ENCODE data around the gene GALNT10. TPM values are rescaled to one million over a fixed set of nuclear protein-coding genes. Genes with fewer than 3 reads are reported as not detected.

GALNT10 gene
- total and polyA plus RNA-seq, 2 of the 8 experiments (the other 6 are each of a cell fraction or from before 2014, with no cell fraction given) = 4.6 to 15.5 TPM

DNA sequence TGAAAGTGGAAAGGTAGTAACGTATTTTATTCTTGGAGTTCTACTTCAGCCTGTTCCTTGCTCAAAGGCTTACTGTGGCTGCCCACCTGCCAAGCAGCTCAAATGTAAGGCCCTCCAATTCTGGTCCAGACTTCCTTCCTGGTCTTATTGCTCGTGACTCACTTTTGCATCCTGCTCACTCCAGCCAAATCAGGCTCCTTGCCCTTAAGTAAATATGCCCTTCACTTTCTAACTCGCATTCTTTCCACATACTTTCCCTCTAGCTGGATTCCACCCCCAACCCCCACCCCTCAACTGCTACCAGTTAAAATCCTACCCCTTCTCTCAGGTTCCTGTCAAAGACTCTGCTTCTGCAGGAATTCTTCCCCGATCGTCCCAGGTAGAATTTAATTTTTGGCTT, 96.6 kb downstream of the GALNT10 start:
- no peak overlapping the region for H2BK120ac ChIP-seq (replicated peaks; ENCODE audit: low read depth, low read length)
- no peak overlapping the region for H3K56ac ChIP-seq (replicated peaks; ENCODE audit: insufficient read length, low read depth, low read length)
- DNase-seq (ENCODE audit: low read depth in 1 of 2, low spot score in 2 of 2) (peak in 1 of 2 experiments; percentile 38), FAIRE-seq (no peak)
- peak overlapping the region; percentile 30; the same call in 1 of the 2 replicates for H3K27ac ChIP-seq (ENCODE audit: low read depth, low read length)
- H3K14ac ChIP-seq (ENCODE audit: insufficient read length) = no peak overlapping the region
- peak overlapping the region; percentile 61; the same call in 1 of the 2 replicates for H2BK12ac ChIP-seq (ENCODE audit: low read depth, low read length)
- no peak overlapping the region for H3K4me3 ChIP-seq (ENCODE audit: extremely low read depth in 1 of 4, insufficient read depth in 2 of 4, low read depth in 3 of 4, low read length in 4 of 4)
- no peak overlapping the region for H4K5ac ChIP-seq (ENCODE audit: insufficient read length, low read depth, low read length)
- no peaks in the 10 kb centered on the region for H3K27me3 ChIP-seq (replicated peaks in 1 of 4; ENCODE audit: control insufficient read depth in 3 of 4, extremely low read depth in 1 of 4, insufficient read depth in 3 of 4, low read length in 3 of 4)
- no peak overlapping the region for H4K91ac ChIP-seq (replicated peaks; ENCODE audit: insufficient read length, low read length)
- H3K4ac ChIP-seq (replicated peaks; ENCODE audit: insufficient read length, low read depth, low read length) = no peak overlapping the region
- no peak overlapping the region for H3K9ac ChIP-seq (replicated peaks in 1 of 4; ENCODE audit: extremely low read depth in 1 of 4, low read depth in 3 of 4, low read length in 3 of 4)
- peaks cover 5 to 14% (median 12%) of the 10 kb centered on the region in 4 experiments; a peak in 6 of 7 replicates for H3K4me1 ChIP-seq (replicated peaks in 1 of 4; ENCODE audit: control insufficient read depth in 3 of 4, insufficient read depth in 4 of 4, low read length in 3 of 4)
- 0 out of 2 replicates have a peak overlapping the region, but pooled peaks have one; percentile 8 for H2BK5ac ChIP-seq (ENCODE audit: low read depth, low read length)
- no peak overlapping the region for H2AFZ ChIP-seq (ENCODE audit: low read length)
- H2BK20ac ChIP-seq (ENCODE audit: low read length) = no peak overlapping the region
- no peak overlapping the region for H3K23ac ChIP-seq (ENCODE audit: insufficient read length)
- peak overlapping the region in 1 of 2 experiments; percentile 54; a peak in 2 of 4 replicates for H3K4me2 ChIP-seq (ENCODE audit: insufficient read depth in 1 of 2, low read depth in 2 of 2, low read length in 2 of 2)
- H3K9me3 ChIP-seq (ENCODE audit: insufficient read depth in 2 of 2, low read depth in 1 of 2, low read length in 1 of 2) = no peaks in the 10 kb centered on the region
- 58% methylated on average over 5 of the region's 5 CpGs; no CpG with 5 or more reads in 1 of the 2 experiments for WGBS, 2 experiments (ENCODE audit: extremely low coverage in 1 of 2, insufficient coverage in 1 of 2, insufficient read length in 1 of 2, insufficient replicate concordance in 2 of 2, low coverage in 1 of 2, low lambda C conversion rate in 2 of 2, missing lambda C conversion rate in 1 of 2)
- H3K79me1 ChIP-seq (ENCODE audit: low read depth, low read length) = no peaks in the 10 kb centered on the region
- no peaks in the 10 kb centered on the region for H4K20me1 ChIP-seq (replicated peaks in 1 of 2; ENCODE audit: control insufficient read depth in 1 of 2, insufficient read depth in 2 of 2, low read length in 2 of 2)
- H3K79me2 ChIP-seq (ENCODE audit: control insufficient read depth in 1 of 2, insufficient read depth in 2 of 2, low read length in 2 of 2) = no peaks in the 10 kb centered on the region
- ChIA-PET CTCF (ENCODE audit: partially characterized antibody) (interaction anchor here (1.1 to 1.4 kb wide), 3 partner anchors 10 to 90 kb away, joined by 3 read pairs; no protein-coding TSS in a partner anchor), POLR2A (ENCODE audit: partially characterized antibody) (no interaction called here)
- TF ChIP-seq TAF7 (optimal IDR thresholded peaks at IDR 0.05; ENCODE audit: borderline replicate concordance, low read depth, low read length) (no peak), EGR1 (IDR thresholded peaks at IDR 0.05; ENCODE audit: borderline replicate concordance, low read depth, low read length) (no peak), GABPA (IDR thresholded peaks at IDR 0.05; ENCODE audit: borderline replicate concordance, insufficient read depth, low read length) (no peak), SUZ12 (IDR thresholded peaks at IDR 0.05; ENCODE audit: low read length) (no peak), PHF8 (conservative IDR thresholded peaks at IDR 0.05; ENCODE audit: low read depth, low read length) (no peak), SP4 (IDR thresholded peaks at IDR 0.05; ENCODE audit: low read length) (no peak), SP1 (IDR thresholded peaks at IDR 0.05; ENCODE audit: low read depth, low read length) (peak; percentile 74), RAD21 (IDR thresholded peaks at IDR 0.05 in 1 of 2, conservative IDR thresholded peaks at IDR 0.05 in 1 of 2; ENCODE audit: low read depth in 2 of 2, low read length in 2 of 2) (no peak), JUN (IDR thresholded peaks at IDR 0.05; ENCODE audit: low read depth, low read length) (no peak), EP300 (IDR thresholded peaks at IDR 0.05; ENCODE audit: borderline replicate concordance in 1 of 2, low read depth in 2 of 2, low read length in 2 of 2) (peak in 1 of 2 experiments; percentile 42; a peak in 1 of 3 replicates), POLR2A (IDR thresholded peaks at IDR 0.05; ENCODE audit: control extremely low read depth in 1 of 2, low read depth in 2 of 2, low read length in 2 of 2) (no peak), TEAD4 (IDR thresholded peaks at IDR 0.05; ENCODE audit: low read depth, low read length) (peak; percentile 93), ASH2L (IDR thresholded peaks at IDR 0.05; ENCODE audit: low read length) (no peak)
- H4K8ac ChIP-seq (ENCODE audit: extremely low read depth, insufficient read depth, low read length) = no peak overlapping the region
- H3K18ac ChIP-seq (ENCODE audit: extremely low read depth, low read length) = no peak overlapping the region
- no peaks in the 10 kb centered on the region for H3K36me3 ChIP-seq (ENCODE audit: control insufficient read depth in 2 of 4, insufficient read depth in 4 of 4, low read length in 3 of 4)
- no peak overlapping the region for H2BK15ac ChIP-seq (ENCODE audit: low read length)
- H3K23me2 ChIP-seq (ENCODE audit: low read depth, low read length) = no peaks in the 10 kb centered on the region
- peak overlapping the region; percentile 20; the same call in 1 of the 2 replicates for H2AK5ac ChIP-seq (ENCODE audit: low read depth, low read length)
